ENCODE data around the gene RIC1.

Gene RIC1

GRCh38 chr9:5639816-5640215 is 10.9 kb downstream of the RIC1 start:
- TF ChIP-seq, protein P1, sequence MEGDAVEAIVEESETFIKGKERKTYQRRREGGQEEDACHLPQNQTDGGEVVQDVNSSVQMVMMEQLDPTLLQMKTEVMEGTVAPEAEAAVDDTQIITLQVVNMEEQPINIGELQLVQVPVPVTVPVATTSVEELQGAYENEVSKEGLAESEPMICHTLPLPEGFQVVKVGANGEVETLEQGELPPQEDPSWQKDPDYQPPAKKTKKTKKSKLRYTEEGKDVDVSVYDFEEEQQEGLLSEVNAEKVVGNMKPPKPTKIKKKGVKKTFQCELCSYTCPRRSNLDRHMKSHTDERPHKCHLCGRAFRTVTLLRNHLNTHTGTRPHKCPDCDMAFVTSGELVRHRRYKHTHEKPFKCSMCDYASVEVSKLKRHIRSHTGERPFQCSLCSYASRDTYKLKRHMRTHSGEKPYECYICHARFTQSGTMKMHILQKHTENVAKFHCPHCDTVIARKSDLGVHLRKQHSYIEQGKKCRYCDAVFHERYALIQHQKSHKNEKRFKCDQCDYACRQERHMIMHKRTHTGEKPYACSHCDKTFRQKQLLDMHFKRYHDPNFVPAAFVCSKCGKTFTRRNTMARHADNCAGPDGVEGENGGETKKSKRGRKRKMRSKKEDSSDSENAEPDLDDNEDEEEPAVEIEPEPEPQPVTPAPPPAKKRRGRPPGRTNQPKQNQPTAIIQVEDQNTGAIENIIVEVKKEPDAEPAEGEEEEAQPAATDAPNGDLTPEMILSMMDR (IDR thresholded peaks at IDR 0.05; ENCODE audit: control insufficient read depth, insufficient read depth, low read depth, low read length, missing control alignments), result no peak
- no peak for DNase-seq (ENCODE audit: low read depth)
- no peak overlapping the region for H3K4me3 ChIP-seq (ENCODE audit: control insufficient read depth, low read depth, low read length)

- no peak for DNase-seq (ENCODE audit: low read depth)
- TF ChIP-seq, protein P1 (IDR thresholded peaks at IDR 0.05; ENCODE audit: control insufficient read depth, insufficient read depth, low read depth, low read length, missing control alignments), result no peak
- H3K4me3 ChIP-seq (ENCODE audit: control insufficient read depth, low read depth, low read length), result no peak overlapping the region
Observed at GRCh38 chr9:5642170-5642569, 13.3 kb downstream of the RIC1 start.

- TF ChIP-seq, protein P1 (IDR thresholded peaks at IDR 0.05; ENCODE audit: control insufficient read depth, insufficient read depth, low read depth, low read length, missing control alignments), result no peak
- DNase-seq (ENCODE audit: low read depth), result no peak
Observed at GRCh38 chr9:5643005-5643624, 14.2 kb downstream of the RIC1 start.

GRCh38 chr9:5644501-5644900 is 15.6 kb downstream of the RIC1 start:
- TF ChIP-seq, protein P1 (IDR thresholded peaks at IDR 0.05; ENCODE audit: control insufficient read depth, insufficient read depth, low read depth, low read length, missing control alignments), result no peak
- no peak overlapping the region for H3K4me3 ChIP-seq (ENCODE audit: control insufficient read depth, low read depth, low read length)
- DNase-seq (ENCODE audit: low read depth), result no peak

More at GRCh38 chr9:5643005-5643624, 14.2 kb downstream of the RIC1 start:
- no peak overlapping the region for H3K4me3 ChIP-seq (ENCODE audit: control insufficient read depth, low read depth, low read length)

- no peak overlapping the region for H3K4me3 ChIP-seq (ENCODE audit: control insufficient read depth, low read depth, low read length)
- no peak for DNase-seq (ENCODE audit: low read depth)
- TF ChIP-seq, protein P1 (IDR thresholded peaks at IDR 0.05; ENCODE audit: control insufficient read depth, insufficient read depth, low read depth, low read length, missing control alignments), result no peak
Observed at GRCh38 chr9:5646116-5646515, 17.2 kb downstream of the RIC1 start.

DNA sequence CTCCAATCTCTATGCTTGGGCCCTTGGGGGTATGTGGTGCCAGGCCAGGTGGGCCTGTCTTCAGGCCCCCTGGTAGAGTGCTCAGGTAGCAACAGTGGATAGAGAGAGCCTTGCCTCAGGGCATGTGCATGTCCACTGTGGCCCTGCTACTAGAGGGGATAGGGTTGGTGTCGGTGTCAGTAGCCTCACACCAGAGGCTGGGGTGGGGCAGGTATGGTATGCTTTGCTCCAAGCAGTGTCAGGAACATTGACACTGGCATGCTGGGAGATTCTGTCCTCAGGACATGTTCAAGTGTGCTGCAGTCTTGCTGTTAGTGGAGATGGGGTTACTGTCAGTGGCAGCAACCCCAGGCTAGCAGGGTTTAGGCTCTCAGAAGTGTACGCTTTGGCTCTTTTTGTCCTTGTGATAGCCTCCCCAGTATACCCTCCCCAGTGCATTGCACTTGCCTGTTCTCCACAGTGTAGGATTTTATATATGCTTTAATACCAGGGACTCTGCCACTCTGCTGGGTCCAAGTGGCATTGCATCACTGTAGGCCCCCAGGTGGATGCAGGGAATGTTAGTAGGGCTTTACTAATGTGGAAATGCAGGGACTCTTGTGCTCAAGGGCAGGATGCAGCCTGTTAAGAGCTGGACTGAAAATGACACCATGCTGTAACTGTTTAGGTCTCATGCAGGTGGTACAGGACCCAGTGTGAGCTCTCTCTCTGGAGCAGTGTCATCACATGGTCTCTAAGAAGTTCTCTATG is 21.6 kb downstream of the RIC1 start:
- no peak for DNase-seq (ENCODE audit: low read depth)
- H3K4me3 ChIP-seq (ENCODE audit: control insufficient read depth, low read depth, low read length), result no peak overlapping the region
- TF ChIP-seq, protein P1 (IDR thresholded peaks at IDR 0.05; ENCODE audit: control insufficient read depth, insufficient read depth, low read depth, low read length, missing control alignments), result no peak

All from AG09309 (cell line).